GM23338 (cell line): ENCODE measurements around the gene AKT1S1. TPM values are rescaled to one million over a fixed set of nuclear protein-coding genes. Genes with fewer than 3 reads are reported as not detected.

Source experiments
- ATAC-seq: fragments of 200-7000 bp; cut with Tn5 transposase; 3 replicates; pipeline ENCODE4 v1.9.1; 2020
- DNase-seq: peaks from one replicate; pipeline ENCODE4 v3.0.0-alpha.2; 2015; ENCODE audit warnings: low spot score
- H2AFZ ChIP-seq: fragments of 200-600 bp; sonication (generic); 2 replicates; pipeline ENCODE4 v1.8.0; 2016; ENCODE audit warnings: antibody characterized with exemption, mild to moderate bottlenecking, moderate library complexity
- H3F3A ChIP-seq: fragments of 200-600 bp; sonication (generic); replicated peaks from 2 replicates; pipeline ENCODE4 v1.8.0; 2017; ENCODE audit warnings: antibody characterized with exemption, mixed run types, low read depth
- H3K27ac ChIP-seq: fragments of 200-600 bp; sonication (generic); 2 replicates; pipeline ENCODE4 v1.6.1; 2016; ENCODE audit warnings: low read depth
- H3K27me3 ChIP-seq: fragments of 200-600 bp; sonication (generic); 2 replicates; pipeline ENCODE4 v1.8.0; 2016; ENCODE audit warnings: mild to moderate bottlenecking, mixed run types, moderate library complexity; ENCODE audit not compliant: insufficient read depth
- H3K36me3 ChIP-seq: fragments of 200-600 bp; sonication (generic); 2 replicates; pipeline ENCODE4 v1.8.0; 2016; ENCODE audit warnings: mild to moderate bottlenecking; ENCODE audit not compliant: insufficient read depth
- H3K4me1 ChIP-seq: fragments of 200-600 bp; sonication (generic); 2 replicates; pipeline ENCODE4 v1.8.0; 2016; ENCODE audit warnings: mild to moderate bottlenecking, moderate library complexity; ENCODE audit not compliant: insufficient read depth
- H3K4me2 ChIP-seq: fragments of 200-600 bp; sonication (generic); 2 replicates; pipeline ENCODE4 v1.7.1; 2017; ENCODE audit warnings: mixed run types
- H3K4me3 ChIP-seq: fragments of 200-600 bp; sonication (generic); 2 replicates; pipeline ENCODE4 v1.6.1; 2016; ENCODE audit warnings: mixed run types
- H3K79me2 ChIP-seq: fragments of 200-600 bp; sonication (generic); replicated peaks from 2 replicates; pipeline ENCODE4 v1.8.0; 2017; ENCODE audit warnings: mild to moderate bottlenecking; ENCODE audit not compliant: insufficient read depth
- H3K9me2 ChIP-seq: fragments of 200-600 bp; sonication (generic); 2 replicates; pipeline ENCODE4 v1.8.0; 2017; ENCODE audit not compliant: insufficient read depth
- H4K20me1 ChIP-seq: fragments of 200-600 bp; sonication (generic); replicated peaks from 2 replicates; pipeline ENCODE4 v1.8.0; 2017; ENCODE audit warnings: mild to moderate bottlenecking; ENCODE audit not compliant: insufficient read depth
- H3K27ac Mint-ChIP-seq: 2 replicates; pipeline ENCODE4 v1.8.0; 2020; ENCODE audit warnings: inconsistent platforms, mild to moderate bottlenecking, moderate library complexity, mixed read lengths
- H3K27me3 Mint-ChIP-seq: 3 replicates; pipeline ENCODE4 v1.8.0; 2022; ENCODE audit warnings: low read depth, mild to moderate bottlenecking, moderate library complexity, mixed read lengths, inconsistent platforms; ENCODE audit not compliant: insufficient read depth, poor library complexity
- H3K36me3 Mint-ChIP-seq: 3 replicates; pipeline ENCODE4 v1.8.0; 2021; ENCODE audit warnings: low read depth, mild to moderate bottlenecking, inconsistent platforms, moderate library complexity, mixed read lengths
- H3K4me1 Mint-ChIP-seq: 3 replicates; pipeline ENCODE4 v1.8.0; 2020; ENCODE audit warnings: mild to moderate bottlenecking, inconsistent platforms, mixed read lengths
- H3K4me3 Mint-ChIP-seq: 3 replicates; pipeline ENCODE4 v1.8.0; 2021; ENCODE audit warnings: moderate library complexity, mild to moderate bottlenecking, inconsistent platforms, mixed read lengths
- H3K9me3 Mint-ChIP-seq: 3 replicates; pipeline ENCODE4 v1.8.0; 2020; ENCODE audit warnings: moderate library complexity, mild to moderate bottlenecking, inconsistent platforms, mixed read lengths
- CREB1 ChIP-seq: fragments of 250-450 bp; sonication (Bioruptor Pico); IDR thresholded peaks from 2 replicates; pipeline ENCODE4 v1.5.0; 2020; ENCODE audit warnings: low read depth, mild to moderate bottlenecking, moderate library complexity
- ETS1 ChIP-seq: IDR thresholded peaks from 2 replicates; pipeline ENCODE4 v1.6.1; 2016; ENCODE audit warnings: antibody characterized with exemption
- EZH2 ChIP-seq: fragments of 200-600 bp; sonication (generic); IDR thresholded peaks from one replicate; pipeline ENCODE4 v1.8.0; 2017; ENCODE audit warnings: antibody characterized with exemption, mild to moderate bottlenecking, low read depth; ENCODE audit not compliant: unreplicated experiment
- JUNB ChIP-seq: IDR thresholded peaks from one replicate; pipeline ENCODE4 v1.6.1; 2016; ENCODE audit warnings: antibody characterized with exemption; ENCODE audit not compliant: unreplicated experiment
- NANOG ChIP-seq: IDR thresholded peaks from 2 replicates; pipeline ENCODE4 v1.6.1; 2016; ENCODE audit warnings: antibody characterized with exemption, borderline replicate concordance
- POLR2AphosphoS5 ChIP-seq: IDR thresholded peaks from 2 replicates; pipeline ENCODE4 v1.6.1; 2016; ENCODE audit warnings: antibody characterized with exemption, low read depth
- REST ChIP-seq: IDR thresholded peaks from one replicate; pipeline ENCODE4 v1.6.1; 2018; ENCODE audit warnings: antibody characterized with exemption; ENCODE audit not compliant: unreplicated experiment
- STAT1 ChIP-seq: IDR thresholded peaks from one replicate; pipeline ENCODE4 v1.6.1; 2016; ENCODE audit warnings: antibody characterized with exemption; ENCODE audit not compliant: unreplicated experiment
- ZNF331 ChIP-seq: fragments of 250-450 bp; sonication (Bioruptor Pico); IDR thresholded peaks from 2 replicates; pipeline ENCODE4 v1.5.0; 2020; ENCODE audit warnings: low read depth, mild to moderate bottlenecking, moderate library complexity
- polyA plus RNA-seq: library from polyadenylated mRNA; unstranded; fragments of >200 nt; fragmentation: Nextera tagmentation; extraction: Ambion mirVana; gene quantifications from 2 replicates; pipeline ENCODE4 v1.2.1, GENCODE V29; 2016
- total RNA-seq: library from RNA; depleted of rRNA; stranded (reverse); fragments of >200 nt; shearing (Covaris generic); gene quantifications from 2 replicates; pipeline ENCODE4 v1.2.3, GENCODE V29; 2014
- TF ChIP-seq, protein P1 (sequence below), 2 experiments: fragments of 200-600 bp in 1 of 2; sonication (generic) in 1 of 2; conservative IDR thresholded peaks; 2 replicates each; pipeline versions ENCODE4 v1.5.1 to v1.6.1; 2016 to 2017; ENCODE audit warnings: antibody characterized with exemption in 2 of 2, low read depth in 2 of 2, mild to moderate bottlenecking in 2 of 2, moderate library complexity in 1 of 2
- TF ChIP-seq, protein P2 (sequence below): fragments of 250-450 bp; sonication (Bioruptor Pico); IDR thresholded peaks from 2 replicates; pipeline ENCODE4 v1.5.0; 2020; ENCODE audit warnings: mild to moderate bottlenecking, moderate library complexity

Gene AKT1S1
- total and polyA plus RNA-seq, 2 experiments from 2014 or later, result 21.5 to 28.6 TPM

DNA sequence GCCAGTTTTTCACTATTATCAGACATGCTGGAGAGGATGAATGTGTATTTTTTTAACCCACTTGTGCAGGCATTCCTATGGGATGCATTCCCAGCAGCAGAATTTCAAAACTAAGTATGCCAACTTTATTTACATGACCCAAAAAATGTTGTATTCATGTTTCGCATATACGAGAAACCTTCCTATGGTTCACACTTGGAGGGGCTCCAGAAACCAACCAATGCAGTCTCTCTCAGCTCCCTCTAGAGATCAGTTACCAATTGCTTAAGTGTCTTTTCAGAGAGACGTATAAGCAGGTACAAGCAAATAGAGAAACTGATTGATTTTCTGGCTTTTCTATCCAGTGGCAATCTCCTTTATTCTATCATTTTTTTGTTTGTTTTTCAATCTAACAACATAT lies 31.7 kb downstream of the AKT1S1 start (continued):
- TF ChIP-seq, protein P1, sequence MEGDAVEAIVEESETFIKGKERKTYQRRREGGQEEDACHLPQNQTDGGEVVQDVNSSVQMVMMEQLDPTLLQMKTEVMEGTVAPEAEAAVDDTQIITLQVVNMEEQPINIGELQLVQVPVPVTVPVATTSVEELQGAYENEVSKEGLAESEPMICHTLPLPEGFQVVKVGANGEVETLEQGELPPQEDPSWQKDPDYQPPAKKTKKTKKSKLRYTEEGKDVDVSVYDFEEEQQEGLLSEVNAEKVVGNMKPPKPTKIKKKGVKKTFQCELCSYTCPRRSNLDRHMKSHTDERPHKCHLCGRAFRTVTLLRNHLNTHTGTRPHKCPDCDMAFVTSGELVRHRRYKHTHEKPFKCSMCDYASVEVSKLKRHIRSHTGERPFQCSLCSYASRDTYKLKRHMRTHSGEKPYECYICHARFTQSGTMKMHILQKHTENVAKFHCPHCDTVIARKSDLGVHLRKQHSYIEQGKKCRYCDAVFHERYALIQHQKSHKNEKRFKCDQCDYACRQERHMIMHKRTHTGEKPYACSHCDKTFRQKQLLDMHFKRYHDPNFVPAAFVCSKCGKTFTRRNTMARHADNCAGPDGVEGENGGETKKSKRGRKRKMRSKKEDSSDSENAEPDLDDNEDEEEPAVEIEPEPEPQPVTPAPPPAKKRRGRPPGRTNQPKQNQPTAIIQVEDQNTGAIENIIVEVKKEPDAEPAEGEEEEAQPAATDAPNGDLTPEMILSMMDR (conservative IDR thresholded peaks at IDR 0.05; ENCODE audit: low read depth in 2 of 2), result no peak
- TF ChIP-seq ETS1 (no peak), POLR2AphosphoS5 (no peak), EZH2 (no peak), ZNF331 (CRISPR knock-in tag) (no peak)

DNA sequence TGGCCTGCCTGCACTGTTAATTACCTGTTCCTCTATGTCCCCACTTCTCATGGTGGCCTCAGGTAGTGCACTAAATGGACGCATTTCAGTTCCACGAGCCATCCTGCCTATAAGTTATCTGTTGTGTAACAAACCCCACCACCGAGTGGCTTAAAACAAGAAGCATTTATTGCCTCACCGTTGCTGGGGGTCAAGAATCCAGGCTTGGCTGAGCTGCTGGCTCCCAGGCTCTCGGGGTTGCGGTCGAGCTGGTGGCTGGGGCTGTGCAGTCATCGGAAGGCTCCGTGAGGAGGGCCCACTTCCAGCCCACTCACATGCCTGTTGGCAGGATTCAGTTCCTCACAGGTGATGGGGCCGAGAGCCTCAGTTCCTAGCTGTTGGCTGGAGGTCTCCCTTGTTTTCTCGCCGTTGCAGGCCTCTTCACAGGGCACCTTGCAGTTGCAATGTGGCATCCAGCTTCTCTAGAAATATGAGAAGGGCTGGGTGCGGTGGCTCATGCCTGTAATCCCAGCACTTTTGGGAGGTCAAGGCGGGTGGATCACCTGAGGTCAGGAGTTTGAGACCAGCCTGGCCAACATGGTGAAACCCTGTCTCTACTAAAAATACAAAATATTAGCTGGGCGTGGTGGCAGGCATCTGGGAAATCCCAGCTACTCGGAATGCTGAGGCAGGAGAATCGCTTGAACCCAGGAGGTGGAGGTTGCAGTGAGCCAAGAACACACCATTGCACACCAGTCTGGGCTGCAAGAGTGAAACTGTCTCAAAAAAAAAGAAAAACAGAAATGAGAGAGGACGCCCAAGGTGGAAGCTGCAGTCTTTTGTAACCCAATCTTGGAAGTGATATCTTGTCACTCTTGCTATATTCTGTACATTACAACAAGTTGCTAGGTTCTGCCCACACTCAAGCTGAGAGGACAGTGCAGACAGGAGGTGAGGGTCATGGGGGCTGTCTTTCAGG lies 32.7 kb downstream of the AKT1S1 start:
- no peak overlapping the region for H3K4me3 ChIP-seq
- H3K27me3 Mint-ChIP-seq, result peaks cover 5% of the 10 kb centered on the region
- ATAC-seq (no peak), DNase-seq (no peak)
- no peaks in the 10 kb centered on the region for H3K4me1 ChIP-seq
- no peaks in the 10 kb centered on the region for H3K27me3 ChIP-seq
- no peak overlapping the region for H3K4me2 ChIP-seq
- no peak for TF ChIP-seq REST
- no peak for TF ChIP-seq STAT1
- no peak for TF ChIP-seq JUNB
- no peak for TF ChIP-seq EZH2
- TF ChIP-seq, protein P2, sequence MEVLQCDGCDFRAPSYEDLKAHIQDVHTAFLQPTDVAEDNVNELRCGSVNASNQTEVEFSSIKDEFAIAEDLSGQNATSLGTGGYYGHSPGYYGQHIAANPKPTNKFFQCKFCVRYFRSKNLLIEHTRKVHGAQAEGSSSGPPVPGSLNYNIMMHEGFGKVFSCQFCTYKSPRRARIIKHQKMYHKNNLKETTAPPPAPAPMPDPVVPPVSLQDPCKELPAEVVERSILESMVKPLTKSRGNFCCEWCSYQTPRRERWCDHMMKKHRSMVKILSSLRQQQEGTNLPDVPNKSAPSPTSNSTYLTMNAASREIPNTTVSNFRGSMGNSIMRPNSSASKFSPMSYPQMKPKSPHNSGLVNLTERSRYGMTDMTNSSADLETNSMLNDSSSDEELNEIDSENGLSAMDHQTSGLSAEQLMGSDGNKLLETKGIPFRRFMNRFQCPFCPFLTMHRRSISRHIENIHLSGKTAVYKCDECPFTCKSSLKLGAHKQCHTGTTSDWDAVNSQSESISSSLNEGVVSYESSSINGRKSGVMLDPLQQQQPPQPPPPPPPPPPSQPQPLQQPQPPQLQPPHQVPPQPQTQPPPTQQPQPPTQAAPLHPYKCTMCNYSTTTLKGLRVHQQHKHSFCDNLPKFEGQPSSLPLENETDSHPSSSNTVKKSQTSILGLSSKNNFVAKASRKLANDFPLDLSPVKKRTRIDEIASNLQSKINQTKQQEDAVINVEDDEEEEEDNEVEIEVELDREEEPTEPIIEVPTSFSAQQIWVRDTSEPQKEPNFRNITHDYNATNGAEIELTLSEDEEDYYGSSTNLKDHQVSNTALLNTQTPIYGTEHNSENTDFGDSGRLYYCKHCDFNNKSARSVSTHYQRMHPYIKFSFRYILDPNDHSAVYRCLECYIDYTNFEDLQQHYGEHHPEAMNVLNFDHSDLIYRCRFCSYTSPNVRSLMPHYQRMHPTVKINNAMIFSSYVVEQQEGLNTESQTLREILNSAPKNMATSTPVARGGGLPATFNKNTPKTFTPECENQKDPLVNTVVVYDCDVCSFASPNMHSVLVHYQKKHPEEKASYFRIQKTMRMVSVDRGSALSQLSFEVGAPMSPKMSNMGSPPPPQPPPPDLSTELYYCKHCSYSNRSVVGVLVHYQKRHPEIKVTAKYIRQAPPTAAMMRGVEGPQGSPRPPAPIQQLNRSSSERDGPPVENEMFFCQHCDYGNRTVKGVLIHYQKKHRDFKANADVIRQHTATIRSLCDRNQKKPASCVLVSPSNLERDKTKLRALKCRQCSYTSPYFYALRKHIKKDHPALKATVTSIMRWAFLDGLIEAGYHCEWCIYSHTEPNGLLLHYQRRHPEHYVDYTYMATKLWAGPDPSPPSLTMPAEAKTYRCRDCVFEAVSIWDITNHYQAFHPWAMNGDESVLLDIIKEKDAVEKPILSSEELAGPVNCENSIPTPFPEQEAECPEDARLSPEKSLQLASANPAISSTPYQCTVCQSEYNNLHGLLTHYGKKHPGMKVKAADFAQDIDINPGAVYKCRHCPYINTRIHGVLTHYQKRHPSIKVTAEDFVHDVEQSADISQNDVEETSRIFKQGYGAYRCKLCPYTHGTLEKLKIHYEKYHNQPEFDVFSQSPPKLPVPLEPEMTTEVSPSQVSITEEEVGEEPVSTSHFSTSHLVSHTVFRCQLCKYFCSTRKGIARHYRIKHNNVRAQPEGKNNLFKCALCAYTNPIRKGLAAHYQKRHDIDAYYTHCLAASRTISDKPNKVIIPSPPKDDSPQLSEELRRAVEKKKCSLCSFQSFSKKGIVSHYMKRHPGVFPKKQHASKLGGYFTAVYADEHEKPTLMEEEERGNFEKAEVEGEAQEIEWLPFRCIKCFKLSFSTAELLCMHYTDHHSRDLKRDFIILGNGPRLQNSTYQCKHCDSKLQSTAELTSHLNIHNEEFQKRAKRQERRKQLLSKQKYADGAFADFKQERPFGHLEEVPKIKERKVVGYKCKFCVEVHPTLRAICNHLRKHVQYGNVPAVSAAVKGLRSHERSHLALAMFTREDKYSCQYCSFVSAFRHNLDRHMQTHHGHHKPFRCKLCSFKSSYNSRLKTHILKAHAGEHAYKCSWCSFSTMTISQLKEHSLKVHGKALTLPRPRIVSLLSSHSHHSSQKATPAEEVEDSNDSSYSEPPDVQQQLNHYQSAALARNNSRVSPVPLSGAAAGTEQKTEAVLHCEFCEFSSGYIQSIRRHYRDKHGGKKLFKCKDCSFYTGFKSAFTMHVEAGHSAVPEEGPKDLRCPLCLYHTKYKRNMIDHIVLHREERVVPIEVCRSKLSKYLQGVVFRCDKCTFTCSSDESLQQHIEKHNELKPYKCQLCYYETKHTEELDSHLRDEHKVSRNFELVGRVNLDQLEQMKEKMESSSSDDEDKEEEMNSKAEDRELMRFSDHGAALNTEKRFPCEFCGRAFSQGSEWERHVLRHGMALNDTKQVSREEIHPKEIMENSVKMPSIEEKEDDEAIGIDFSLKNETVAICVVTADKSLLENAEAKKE, result no peak
- no peak for TF ChIP-seq CREB1 (CRISPR knock-in tag)
- no peak for TF ChIP-seq NANOG
- no peak for TF ChIP-seq POLR2AphosphoS5
- H3F3A ChIP-seq, result 0 out of 2 replicates have a peak, but pooled peaks cover 7% of the 10 kb centered on the region
- peaks cover 21% of the 10 kb centered on the region for H3K36me3 Mint-ChIP-seq
- H3K27ac ChIP-seq, result no peak overlapping the region
- H4K20me1 ChIP-seq, result peaks cover 15% of the 10 kb centered on the region
- H3K79me2 ChIP-seq, result 0 out of 2 replicates have a peak, but pooled peaks cover 9% of the 10 kb centered on the region
- H3K9me2 ChIP-seq, result 0 out of 2 replicates have a peak, but pooled peaks cover 3% of the 10 kb centered on the region
- peaks cover 5% of the 10 kb centered on the region; the same call in 2 of the 3 replicates for H3K9me3 Mint-ChIP-seq
- no peak overlapping the region for H2AFZ ChIP-seq
- H3K4me1 Mint-ChIP-seq, result peaks cover 9% of the 10 kb centered on the region
- no peak overlapping the region for H3K27ac Mint-ChIP-seq
- H3K36me3 ChIP-seq, result no peaks in the 10 kb centered on the region
- H3K4me3 Mint-ChIP-seq, result no peak overlapping the region
